Tibial nerve (tissue), 3 donors: Measurements from ENCODE around the gene SMAD6.

Experiments
- POLR2A ChIP-seq, 2 donors: fragments of 450-650 bp; IDR thresholded peaks; one replicate each; pipeline ENCODE4 v1.6.1; 2017; ENCODE audit warnings: antibody characterized with exemption in 2 of 2, mild to moderate bottlenecking in 2 of 2, moderate library complexity in 2 of 2
- TF ChIP-seq, protein P1 (sequence below), 5 experiments: fragments of 200-600 bp in 3 of 5; fragments of 450-650 bp in 2 of 5; sonication (generic) in 3 of 5; IDR thresholded peaks; one replicate each; pipeline ENCODE4 v1.5.1; 2016 to 2019; ENCODE audit warnings: antibody characterized with exemption in 5 of 5, mild to moderate bottlenecking in 3 of 5, moderate library complexity in 2 of 5

DNA sequence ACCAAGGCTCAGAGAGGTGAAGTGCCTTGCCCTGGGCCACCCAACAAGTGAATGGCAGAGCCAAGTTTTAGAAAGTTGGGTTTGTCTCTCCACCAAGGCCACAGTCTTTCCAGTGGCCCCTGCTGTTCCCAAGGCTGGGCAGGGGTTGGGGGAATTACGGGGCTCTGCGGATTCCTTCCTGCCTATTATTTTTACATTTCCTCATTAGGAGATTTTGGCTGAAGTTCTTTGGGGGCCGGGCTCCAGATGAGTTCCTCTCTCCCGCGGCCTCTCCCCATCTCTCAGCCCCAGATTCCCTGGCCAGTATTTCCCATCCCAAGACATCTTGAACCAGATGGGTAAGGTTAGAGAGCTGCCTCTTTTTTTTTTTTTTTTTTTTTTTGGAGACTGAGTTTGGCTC, 44.0 kb upstream of the SMAD6 start:
- TF ChIP-seq, protein P1, sequence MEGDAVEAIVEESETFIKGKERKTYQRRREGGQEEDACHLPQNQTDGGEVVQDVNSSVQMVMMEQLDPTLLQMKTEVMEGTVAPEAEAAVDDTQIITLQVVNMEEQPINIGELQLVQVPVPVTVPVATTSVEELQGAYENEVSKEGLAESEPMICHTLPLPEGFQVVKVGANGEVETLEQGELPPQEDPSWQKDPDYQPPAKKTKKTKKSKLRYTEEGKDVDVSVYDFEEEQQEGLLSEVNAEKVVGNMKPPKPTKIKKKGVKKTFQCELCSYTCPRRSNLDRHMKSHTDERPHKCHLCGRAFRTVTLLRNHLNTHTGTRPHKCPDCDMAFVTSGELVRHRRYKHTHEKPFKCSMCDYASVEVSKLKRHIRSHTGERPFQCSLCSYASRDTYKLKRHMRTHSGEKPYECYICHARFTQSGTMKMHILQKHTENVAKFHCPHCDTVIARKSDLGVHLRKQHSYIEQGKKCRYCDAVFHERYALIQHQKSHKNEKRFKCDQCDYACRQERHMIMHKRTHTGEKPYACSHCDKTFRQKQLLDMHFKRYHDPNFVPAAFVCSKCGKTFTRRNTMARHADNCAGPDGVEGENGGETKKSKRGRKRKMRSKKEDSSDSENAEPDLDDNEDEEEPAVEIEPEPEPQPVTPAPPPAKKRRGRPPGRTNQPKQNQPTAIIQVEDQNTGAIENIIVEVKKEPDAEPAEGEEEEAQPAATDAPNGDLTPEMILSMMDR (IDR thresholded peaks at IDR 0.05), result no peak
- TF ChIP-seq POLR2A (IDR thresholded peaks at IDR 0.05), result no peak
